GM15510 (cell line): ENCODE measurements around the gene PRSS33.

Experiments used
- POLR2A ChIP-seq: IDR thresholded peaks from 3 replicates; pipeline ENCODE4 v1.6.1; 2011; ENCODE audit warnings: borderline replicate concordance; ENCODE audit not compliant: insufficient read length; ENCODE audit errors: extremely low read depth

Gene PRSS33

DNA sequence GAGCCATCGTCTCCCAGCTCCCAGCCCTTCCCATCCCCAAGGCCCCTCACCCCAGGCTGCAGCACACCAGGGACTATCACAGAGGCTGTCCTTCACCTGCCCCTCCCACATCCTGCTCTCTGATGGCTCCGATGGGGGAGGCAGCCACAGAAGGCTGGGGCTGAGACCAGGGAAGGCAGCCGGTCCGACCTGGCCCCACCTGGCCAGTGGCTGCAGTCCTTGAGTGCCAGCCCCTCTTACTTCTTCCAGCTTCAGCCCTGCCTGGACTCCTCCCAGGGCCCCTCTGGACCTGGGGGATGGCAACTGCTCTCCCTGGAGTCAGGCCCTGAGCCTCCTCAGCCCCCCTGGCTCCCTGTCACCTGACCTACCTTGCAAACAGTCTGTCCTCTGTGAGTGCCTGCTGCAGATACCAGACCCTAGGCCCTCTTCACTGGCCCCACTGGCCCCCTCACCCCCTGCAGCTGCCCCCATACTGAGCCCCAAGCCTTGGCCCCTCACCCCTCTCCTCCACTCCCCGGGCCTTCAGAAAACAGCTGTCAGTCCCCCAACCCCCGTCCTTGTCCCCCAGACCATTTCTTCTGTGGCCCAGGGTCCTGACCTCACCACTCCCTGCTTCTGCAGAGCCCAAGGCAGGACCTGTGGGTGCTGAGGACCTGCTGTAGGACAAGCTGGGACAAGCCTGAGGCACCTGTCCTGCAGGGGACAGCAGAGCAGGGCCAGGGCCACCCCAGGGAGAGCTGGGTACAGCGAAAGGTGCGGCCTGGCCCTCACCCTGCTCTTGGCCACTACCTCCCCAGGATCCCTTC lies 47.5 kb downstream of the PRSS33 start:
- no peak for TF ChIP-seq POLR2A

DNA sequence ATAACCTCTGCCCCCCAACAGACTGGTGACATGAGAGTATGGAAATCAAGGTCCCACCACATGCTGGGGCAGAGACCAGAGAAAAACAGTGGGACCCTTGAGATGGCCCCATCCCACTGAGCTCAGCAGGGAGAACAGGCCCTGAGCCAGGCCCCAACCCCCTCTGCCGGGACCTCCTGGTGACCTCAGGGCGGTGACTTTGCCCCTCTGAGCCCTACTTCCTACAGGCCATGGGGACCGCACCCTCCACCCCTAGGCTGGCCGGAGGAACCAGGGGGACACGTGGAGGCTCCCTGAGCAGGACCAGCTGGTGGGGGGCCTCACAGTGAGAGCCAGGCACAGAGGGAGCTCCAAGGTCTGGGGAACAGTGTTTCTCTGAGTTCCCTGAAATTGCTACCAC lies 48.7 kb downstream of the PRSS33 start:
- TF ChIP-seq POLR2A: no peak

DNA sequence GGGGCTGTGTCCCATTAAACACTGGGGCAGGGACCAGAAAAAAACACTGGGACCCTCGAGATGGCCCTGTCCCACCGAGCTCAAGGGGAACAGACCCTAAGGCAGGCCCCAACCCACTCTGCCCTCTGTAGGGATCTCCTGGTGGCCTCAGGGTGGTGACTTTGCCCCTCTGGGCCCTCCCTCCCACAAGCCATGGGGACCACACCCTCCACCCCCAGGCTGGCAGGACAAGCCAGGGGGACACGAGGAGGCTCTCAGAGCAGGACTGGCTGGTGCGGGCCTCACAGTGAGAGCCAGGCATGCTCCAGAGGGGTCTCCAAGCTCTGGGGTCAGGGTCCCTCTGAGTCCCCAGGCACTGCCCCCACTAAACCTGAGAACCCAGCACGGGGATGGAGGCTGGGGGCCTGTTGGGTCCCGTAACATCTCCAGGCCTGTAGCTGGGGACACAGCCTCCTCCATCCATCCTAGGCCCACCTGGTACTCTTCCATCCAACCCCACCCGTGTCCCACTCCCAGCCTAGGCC lies 49.4 kb downstream of the PRSS33 start:
- no peak for TF ChIP-seq POLR2A

DNA sequence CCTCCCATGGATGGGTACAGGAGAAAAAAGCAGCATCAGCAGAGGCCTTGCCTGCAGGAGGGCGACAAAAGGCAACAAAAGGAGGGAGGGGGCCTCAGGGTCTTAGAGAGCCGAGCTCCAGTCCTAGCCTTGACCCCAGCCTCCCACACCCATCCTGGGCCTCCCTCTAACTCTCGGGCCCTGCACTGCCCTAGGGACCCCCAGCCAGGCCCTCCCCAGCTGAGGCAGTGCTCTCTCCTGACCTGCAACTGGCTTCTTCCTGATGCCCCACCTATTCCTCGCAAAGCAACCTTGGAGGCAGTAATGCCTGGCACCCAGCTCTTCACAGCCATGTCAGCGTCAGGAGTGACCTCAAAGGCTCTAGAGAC lies 50.1 kb downstream of the PRSS33 start:
- no peak for TF ChIP-seq POLR2A

DNA sequence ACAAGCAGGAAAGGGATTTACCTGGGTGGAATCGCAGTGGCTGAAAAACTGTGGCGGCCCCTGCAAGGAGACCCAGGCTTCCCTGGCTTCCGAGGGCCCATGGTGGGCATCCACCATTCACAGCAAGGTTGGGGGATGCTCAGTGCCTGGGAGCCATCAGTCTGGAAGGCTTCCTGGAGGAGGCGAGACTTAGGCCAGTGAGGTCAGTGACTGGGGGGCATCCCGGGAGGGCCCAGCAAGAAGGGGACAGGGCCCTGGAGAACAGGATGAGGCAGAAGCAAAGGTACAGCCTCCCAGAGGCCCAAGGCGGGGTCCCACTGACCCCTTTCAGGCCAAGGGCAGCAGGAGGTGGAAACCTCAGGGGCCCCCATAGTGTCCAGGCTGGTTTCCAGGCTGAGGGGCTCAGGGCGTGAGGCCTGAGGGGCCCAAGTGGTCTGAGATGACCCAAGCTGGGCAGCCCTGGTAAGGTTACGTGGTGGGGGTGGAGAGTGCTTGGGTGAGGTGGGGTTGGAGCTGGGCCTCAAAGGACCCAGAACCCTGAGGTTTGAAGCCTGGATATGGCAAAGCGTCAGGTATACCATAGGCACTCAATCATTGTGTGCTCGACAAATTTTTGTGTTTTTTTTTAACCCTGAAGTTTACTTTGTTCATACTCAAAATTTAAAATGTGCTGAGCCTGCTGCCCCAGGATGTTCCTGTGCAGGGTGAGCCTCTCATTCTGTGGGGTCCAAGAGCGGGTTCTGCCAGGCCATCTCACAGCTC lies 50.7 kb downstream of the PRSS33 start:
- no peak for TF ChIP-seq POLR2A

DNA sequence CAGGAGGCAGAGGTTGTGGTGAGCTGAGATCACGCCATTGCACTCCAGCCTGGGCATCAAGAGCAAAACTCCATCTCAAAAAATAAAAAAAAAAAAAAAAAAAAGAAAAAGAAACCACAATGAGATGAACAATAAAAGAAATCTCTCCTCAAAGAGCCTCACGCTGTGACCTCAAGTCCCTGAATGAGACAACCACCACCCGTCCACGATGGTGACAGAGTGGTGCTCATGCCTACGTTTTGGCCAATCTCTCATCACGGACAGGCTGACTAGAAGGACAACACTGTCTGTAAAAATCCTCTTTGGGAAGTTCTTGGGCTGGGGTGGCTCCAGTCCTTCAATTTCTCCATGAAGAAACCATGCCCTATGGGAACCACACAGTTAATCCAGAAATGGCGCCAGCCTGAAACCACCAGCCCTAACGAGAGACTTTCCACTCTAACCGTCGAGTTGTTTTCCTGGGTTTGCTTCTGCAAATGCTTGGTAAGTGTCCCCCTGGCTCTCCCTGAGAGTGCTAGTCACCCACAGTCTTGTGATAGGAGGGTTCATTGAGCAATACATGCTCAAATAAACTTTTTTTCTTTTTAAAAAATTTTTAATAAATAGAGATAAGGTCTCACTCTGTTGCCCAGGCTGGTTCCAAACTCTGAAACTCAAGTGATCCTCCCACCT lies 52.4 kb downstream of the PRSS33 start:
- no peak for TF ChIP-seq POLR2A
